DMS153 (cell line): ENCODE data around the gene METTL6.
"Not testable (repeated sequence)": the region's sequence is repeated elsewhere in the genome, so short reads cannot be mapped to it uniquely, and the experiment has no call there.

ENCODE experiments used
- DNase-seq: peaks from one replicate; lab custom pipeline; 2025; lab: John Stamatoyannopoulos, UW

The METTL6 gene

GRCh38 chr3:15364078-15364477 lies 63.3 kb downstream of the METTL6 start:
- DNase-seq: not testable (repeated sequence)

GRCh38 chr3:15361494-15362214 lies 65.7 kb downstream of the METTL6 start:
- DNase-seq: no peak

- DNase-seq: no peak
These were observed 66.4 kb downstream of the METTL6 start for GRCh38 chr3:15360788-15361493.
